Stomach smooth muscle (tissue), 2 donors: ENCODE measurements around the gene ATG12.
A peak's percentile ranks its signal among the peaks of the same experiment; 100 is the strongest.

ENCODE experiments used
- H3K27ac ChIP-seq: one replicate; pipeline ENCODE4 v1.7.0; 2013; ENCODE audit warnings: mild to moderate bottlenecking, low read length, inconsistent platforms
- H3K27me3 ChIP-seq, 2 donors: one replicate each; pipeline ENCODE4 v1.7.0; 2013; ENCODE audit warnings: low read length in 2 of 2; ENCODE audit not compliant: insufficient read depth in 2 of 2, control insufficient read depth in 1 of 2
- H3K36me3 ChIP-seq, 2 donors: one replicate each; pipeline ENCODE4 v1.7.0; 2013; ENCODE audit warnings: low read length in 2 of 2; ENCODE audit not compliant: control insufficient read depth in 2 of 2, insufficient read depth in 2 of 2
- H3K4me1 ChIP-seq: one replicate; pipeline ENCODE4 v1.7.0; 2013; ENCODE audit warnings: low read length; ENCODE audit not compliant: control insufficient read depth, insufficient read depth
- H3K4me3 ChIP-seq, 2 donors: one replicate each; pipeline ENCODE4 v1.7.0; 2013; ENCODE audit warnings: low read length in 2 of 2
- H3K9ac ChIP-seq, 2 donors: one replicate each; pipeline ENCODE4 v1.7.0; 2013; ENCODE audit warnings: low read length in 2 of 2, mild to moderate bottlenecking in 1 of 2
- H3K9me3 ChIP-seq, 2 donors: one replicate each; pipeline ENCODE4 v1.7.0; 2013; ENCODE audit warnings: low read length in 2 of 2; ENCODE audit not compliant: control insufficient read depth in 2 of 2
- donor health status: healthy.
- donor health status: Pancreatic carcinoma.

Gene ATG12

DNA sequence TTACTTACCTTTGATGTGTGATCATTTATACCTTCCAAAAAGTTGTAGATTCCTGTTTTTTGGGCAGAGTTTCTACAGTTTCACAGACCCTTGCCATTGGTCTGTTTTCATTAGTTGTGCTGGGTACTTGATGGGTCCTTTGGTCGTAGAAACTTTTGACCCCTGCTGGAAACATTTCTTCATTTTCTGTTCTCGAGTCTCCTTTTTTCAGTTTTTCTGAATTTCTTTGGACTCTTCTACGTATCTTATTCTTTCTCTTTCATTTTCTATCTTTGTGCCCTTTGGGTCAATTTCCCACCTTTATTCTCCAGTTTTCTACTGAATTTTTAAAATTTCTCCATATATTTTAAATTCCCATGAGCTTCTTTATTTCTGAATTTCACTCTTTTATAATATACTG lies 17.0 kb upstream of the ATG12 start:
- Histone ChIP-seq H3K36me3 (no peaks in the 10 kb centered on the region), H3K27me3 (no peaks in the 10 kb centered on the region), H3K4me3 (no peak overlapping the region), H3K9ac (no peak overlapping the region), H3K27ac (no peak overlapping the region), H3K4me1 (no peaks in the 10 kb centered on the region), H3K9me3 (peaks cover 0 to 4% of the 10 kb centered on the region in 2 donors)

DNA sequence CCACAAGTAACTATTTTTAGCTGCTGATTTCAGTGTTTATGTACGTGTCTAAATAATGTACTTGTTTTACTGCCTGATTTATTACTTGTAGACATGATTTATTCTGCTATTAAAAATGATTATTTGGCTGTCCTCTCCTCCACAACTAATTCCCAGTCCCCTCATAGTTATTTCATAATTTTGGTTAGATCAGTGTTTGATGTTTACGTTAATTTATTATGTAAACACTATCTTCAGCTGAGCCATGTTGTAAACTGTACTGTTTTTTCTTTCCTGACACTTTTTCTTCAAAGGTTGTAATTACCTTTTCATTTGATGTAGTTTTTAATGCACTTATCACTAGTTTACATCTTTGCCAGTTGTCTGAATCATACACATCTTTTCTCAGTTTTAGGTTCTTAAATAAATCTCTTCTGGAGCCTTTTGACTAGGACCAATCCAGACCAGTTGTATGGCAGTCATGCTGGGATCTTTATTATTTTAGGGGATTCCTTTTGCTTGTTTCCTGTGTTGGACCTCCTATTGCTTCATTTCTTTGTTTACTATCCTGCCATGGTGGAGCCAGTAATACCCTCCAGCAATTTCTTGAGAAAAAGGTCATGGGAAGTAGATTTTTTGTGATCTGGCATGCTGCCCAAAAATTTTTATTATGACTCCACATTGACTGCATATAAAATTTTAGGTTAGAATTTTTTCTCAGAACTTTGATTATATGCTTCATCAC lies 16.4 kb upstream of the ATG12 start:
- Histone ChIP-seq H3K27ac (no peak overlapping the region), H3K9ac (no peak overlapping the region), H3K36me3 (no peaks in the 10 kb centered on the region), H3K9me3 (peaks cover 0 to 4% of the 10 kb centered on the region in 2 donors), H3K4me1 (no peaks in the 10 kb centered on the region), H3K27me3 (no peaks in the 10 kb centered on the region), H3K4me3 (no peak overlapping the region)

- H3K27ac ChIP-seq: no peak overlapping the region
- H3K4me3 ChIP-seq: no peak overlapping the region
- no peaks in the 10 kb centered on the region for H3K36me3 ChIP-seq
- no peak overlapping the region for H3K9ac ChIP-seq
- no peaks in the 10 kb centered on the region for H3K27me3 ChIP-seq
- peaks cover 0 to 4% of the 10 kb centered on the region in 2 donors for H3K9me3 ChIP-seq
- no peaks in the 10 kb centered on the region for H3K4me1 ChIP-seq
These were observed 15.7 kb upstream of the ATG12 start for GRCh38 chr5:115857057-115857479.

DNA sequence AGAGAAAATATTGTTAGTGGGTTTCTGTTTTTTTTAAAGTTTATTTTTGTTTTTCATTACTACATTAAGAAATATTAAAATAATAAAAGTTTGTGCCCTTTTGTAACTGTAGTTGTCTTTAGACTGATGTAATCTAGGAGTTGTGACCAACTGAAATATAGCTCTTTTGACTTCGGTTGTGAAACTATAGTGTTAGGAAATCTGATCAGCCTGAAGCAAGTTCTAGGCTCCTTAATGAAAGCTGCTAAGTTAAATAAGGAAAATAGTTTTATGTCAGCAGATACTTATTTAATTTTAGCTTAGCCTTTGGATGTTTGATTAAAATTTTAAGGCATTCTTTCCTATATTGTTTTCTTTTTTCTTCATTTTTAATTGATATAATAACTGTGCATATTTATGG lies 14.6 kb upstream of the ATG12 start:
- H3K9ac ChIP-seq: no peak overlapping the region
- no peaks in the 10 kb centered on the region for H3K27me3 ChIP-seq
- H3K4me1 ChIP-seq: no peaks in the 10 kb centered on the region
- H3K36me3 ChIP-seq: no peaks in the 10 kb centered on the region
- H3K9me3 ChIP-seq: peaks cover 0 to 4% of the 10 kb centered on the region in 2 donors
- no peak overlapping the region for H3K4me3 ChIP-seq
- no peak overlapping the region for H3K27ac ChIP-seq

DNA sequence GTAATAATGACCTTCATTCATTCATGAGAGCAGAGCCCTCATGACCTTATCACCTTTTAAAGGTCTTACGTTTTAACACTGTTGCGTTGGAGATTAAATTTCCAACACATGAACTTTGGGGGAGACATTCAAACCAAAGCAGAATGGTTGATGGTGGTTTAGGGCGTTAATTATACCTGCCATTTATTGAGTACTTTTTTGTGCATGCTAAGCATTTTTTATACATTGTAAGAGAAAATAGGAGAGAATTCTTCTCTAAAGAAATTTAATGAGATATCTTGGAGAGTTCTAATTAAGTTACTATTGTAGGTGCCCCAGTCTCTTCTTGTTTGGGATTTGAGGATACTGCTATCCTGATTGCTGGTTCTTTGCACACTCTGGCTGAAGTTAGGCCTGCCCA lies 12.8 kb upstream of the ATG12 start:
- no peak overlapping the region for H3K4me3 ChIP-seq
- H3K27me3 ChIP-seq: no peaks in the 10 kb centered on the region
- H3K9me3 ChIP-seq: peaks cover 0 to 4% of the 10 kb centered on the region in 2 donors
- H3K36me3 ChIP-seq: no peaks in the 10 kb centered on the region
- H3K4me1 ChIP-seq: no peaks in the 10 kb centered on the region
- no peak overlapping the region for H3K9ac ChIP-seq
- no peak overlapping the region for H3K27ac ChIP-seq

- no peaks in the 10 kb centered on the region for H3K4me1 ChIP-seq
- H3K27ac ChIP-seq: no peak overlapping the region
- no peaks in the 10 kb centered on the region for H3K36me3 ChIP-seq
- H3K9me3 ChIP-seq: peaks cover 0 to 4% of the 10 kb centered on the region in 2 donors
- H3K4me3 ChIP-seq: peak overlapping the region in 1 of 2 donors; percentile 29
- no peaks in the 10 kb centered on the region for H3K27me3 ChIP-seq
- no peak overlapping the region for H3K9ac ChIP-seq
These were observed 9.5 kb upstream of the ATG12 start for GRCh38 chr5:115850744-115851416.

- Histone ChIP-seq H3K9me3 (peaks cover 0 to 4% of the 10 kb centered on the region in 2 donors), H3K9ac (no peak overlapping the region), H3K36me3 (no peaks in the 10 kb centered on the region), H3K27ac (no peak overlapping the region), H3K4me1 (peaks cover 5% of the 10 kb centered on the region), H3K27me3 (no peaks in the 10 kb centered on the region), H3K4me3 (no peak overlapping the region)
These were observed 8.0 kb upstream of the ATG12 start for GRCh38 chr5:115849258-115849798.

DNA sequence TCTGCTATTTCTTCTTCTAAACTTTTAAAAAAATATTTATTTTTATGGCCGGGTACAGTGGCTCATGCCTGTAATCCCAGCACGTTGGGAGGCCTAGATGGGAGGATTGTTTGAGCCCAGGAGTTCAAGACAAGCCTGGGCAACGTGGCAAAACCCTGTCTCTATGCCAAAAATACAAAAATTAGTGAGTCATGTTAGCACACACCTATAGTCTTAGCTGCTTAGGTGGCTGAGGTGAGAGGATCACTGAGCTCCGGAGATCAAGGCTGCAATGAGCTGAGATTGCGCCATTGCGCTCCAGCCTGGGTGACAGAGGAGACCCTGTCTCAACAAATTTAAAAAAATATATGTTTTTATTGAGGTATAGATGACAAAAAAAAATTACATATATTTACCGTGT lies 5.9 kb upstream of the ATG12 start:
- peaks cover 12% of the 10 kb centered on the region for H3K4me1 ChIP-seq

DNA sequence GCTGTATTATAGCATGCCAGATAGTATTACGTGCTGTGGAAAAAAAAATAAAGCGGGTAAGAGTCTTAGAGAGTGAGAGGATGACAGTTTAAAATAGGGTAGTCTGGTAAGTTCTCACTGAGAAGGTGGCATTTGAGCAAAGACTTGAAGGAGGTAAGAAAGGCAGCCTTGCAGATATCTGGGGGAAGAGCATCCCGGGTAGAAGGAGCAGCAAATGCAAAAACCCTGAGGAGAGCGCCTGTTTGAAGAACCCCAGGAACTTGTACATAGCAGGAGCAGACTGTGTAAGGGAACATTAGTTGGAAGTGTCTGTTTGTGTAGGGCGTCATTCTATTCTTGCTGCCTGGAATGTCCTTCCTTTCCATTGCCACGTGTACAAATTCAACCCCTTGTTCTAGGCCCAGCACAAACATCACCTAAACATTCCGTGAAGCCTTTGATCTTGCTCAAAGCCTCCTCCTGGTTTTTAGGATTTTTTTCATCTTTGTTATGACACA lies 3.0 kb upstream of the ATG12 start:
- Histone ChIP-seq H3K4me3 (peak overlapping the region in 1 of 2 donors; percentile 24), H3K9me3 (no peaks in the 10 kb centered on the region), H3K27ac (peak overlapping the region; percentile 50), H3K27me3 (no peaks in the 10 kb centered on the region), H3K9ac (no peak overlapping the region), H3K4me1 (peaks cover 12% of the 10 kb centered on the region), H3K36me3 (no peaks in the 10 kb centered on the region)

More for the DNA sequence above, 5.9 kb upstream of the ATG12 start:
- Histone ChIP-seq H3K36me3 (no peaks in the 10 kb centered on the region), H3K9me3 (no peaks in the 10 kb centered on the region), H3K4me3 (no peak overlapping the region), H3K27me3 (no peaks in the 10 kb centered on the region), H3K9ac (no peak overlapping the region), H3K27ac (no peak overlapping the region)

- H3K27me3 ChIP-seq: no peaks in the 10 kb centered on the region
- H3K36me3 ChIP-seq: no peaks in the 10 kb centered on the region
- H3K9me3 ChIP-seq: no peaks in the 10 kb centered on the region
- H3K4me3 ChIP-seq: peak overlapping the region in 1 of 2 donors; percentile 94
- H3K9ac ChIP-seq: no peak overlapping the region
- H3K4me1 ChIP-seq: peaks cover 16% of the 10 kb centered on the region
- no peak overlapping the region for H3K27ac ChIP-seq
These were observed 2.2 kb upstream of the ATG12 start for GRCh38 chr5:115843444-115844130.
